Uterus (tissue), 4 donors: Measurements from ENCODE around the gene BPHL. TPM values are rescaled to one million over a fixed set of nuclear protein-coding genes. Genes with fewer than 3 reads are reported as not detected.

Source experiments
- DNase-seq, 2 donors: peaks; one replicate each; pipeline ENCODE4 v3.0.0-alpha.2; 2019 to 2020
- H3K27ac ChIP-seq, 2 donors: fragments of 200-600 bp; sonication (generic); 1 replicate in 1 of 2; 2 replicates in 1 of 2; pipeline ENCODE4 v1.5.1; 2016 to 2018
- H3K27me3 ChIP-seq, 2 donors: fragments of 200-600 bp; sonication (generic); one replicate each; pipeline ENCODE4 v1.5.1; 2018 to 2019; ENCODE audit warnings: control low read depth in 1 of 2
- H3K36me3 ChIP-seq, 2 donors: fragments of 200-600 bp; sonication (generic); one replicate each; pipeline ENCODE4 v1.5.1; 2019; ENCODE audit warnings: control low read depth in 1 of 2
- H3K4me1 ChIP-seq, 2 donors: fragments of 200-600 bp; sonication (generic); one replicate each; pipeline ENCODE4 v1.5.1; 2018 to 2019; ENCODE audit warnings: control low read depth in 1 of 2
- H3K4me3 ChIP-seq, 2 donors: fragments of 200-600 bp; sonication (generic); 1 replicate in 1 of 2; 2 replicates in 1 of 2; pipeline ENCODE4 v1.5.1; 2018 to 2019; ENCODE audit warnings: mild to moderate bottlenecking in 1 of 2
- H3K9me3 ChIP-seq, 2 donors: fragments of 200-600 bp; sonication (generic); one replicate each; pipeline ENCODE4 v1.5.1; 2019; ENCODE audit warnings: control low read depth in 1 of 2
- CTCF ChIP-seq, 4 experiments: fragments of 200-600 bp in 2 of 4; fragments of 450-650 bp in 2 of 4; sonication (generic) in 2 of 4; IDR thresholded peaks; one replicate each; pipeline ENCODE4 v1.5.1; 2016 to 2019; ENCODE audit warnings: antibody characterized with exemption in 4 of 4, mild to moderate bottlenecking in 2 of 4, moderate library complexity in 1 of 4
- POLR2A ChIP-seq, 2 donors: fragments of 450-650 bp; IDR thresholded peaks; one replicate each; pipeline ENCODE4 v1.6.1; 2016; ENCODE audit warnings: antibody characterized with exemption in 2 of 2, mild to moderate bottlenecking in 1 of 2, moderate library complexity in 1 of 2
- intact Hi-C: fragments of 100-400 bp; cut with DNase I; formaldehyde crosslinking; loops from one replicate; pipeline ENCODE4 v1.15.1; 2023; ENCODE audit warnings: low total_unique reads
- total RNA-seq, 4 donors: library from RNA; depleted of rRNA in 3 of 4; stranded (reverse); fragments of >200 nt in 3 of 4; gene quantifications; one replicate each; pipeline versions ENCODE4 v1.1.0 to v1.2.4, GENCODE V29; 2014 to 2023
- donor health status: DM: yes; HTN: yes; CAD: no.

Gene BPHL
- total RNA-seq, 4 donors from 2014 or later, result 4.1 to 30.9 (median 22.0) TPM

- Histone ChIP-seq H3K36me3 (no peaks in the 10 kb centered on the region), H3K27ac (no peak overlapping the region), H3K9me3 (no peaks in the 10 kb centered on the region), H3K4me1 (no peaks in the 10 kb centered on the region), H3K4me3 (no peak overlapping the region), H3K27me3 (no peaks in the 10 kb centered on the region)
- no peak for TF ChIP-seq CTCF (IDR thresholded peaks at IDR 0.05)
- TF ChIP-seq POLR2A (IDR thresholded peaks at IDR 0.05), result no peak
- intact Hi-C loops, result no loop called here
- no peak for DNase-seq
Observed at GRCh38 chr6:3142536-3142935, 24.0 kb downstream of the BPHL start.

GRCh38 chr6:3143158-3143557 lies 24.6 kb downstream of the BPHL start:
- TF ChIP-seq POLR2A (IDR thresholded peaks at IDR 0.05), result no peak
- no peak for TF ChIP-seq CTCF (IDR thresholded peaks at IDR 0.05)
- H3K36me3 ChIP-seq, result no peaks in the 10 kb centered on the region
- H3K4me3 ChIP-seq, result no peak overlapping the region
- no peaks in the 10 kb centered on the region for H3K4me1 ChIP-seq
- H3K9me3 ChIP-seq, result no peaks in the 10 kb centered on the region
- no peak for DNase-seq
- no peaks in the 10 kb centered on the region for H3K27me3 ChIP-seq
- intact Hi-C loops, result no loop called here
- no peak overlapping the region for H3K27ac ChIP-seq

- intact Hi-C loops, result no loop called here
- Histone ChIP-seq H3K4me1 (no peaks in the 10 kb centered on the region), H3K27ac (no peak overlapping the region), H3K4me3 (no peak overlapping the region), H3K27me3 (no peaks in the 10 kb centered on the region), H3K9me3 (no peaks in the 10 kb centered on the region), H3K36me3 (no peaks in the 10 kb centered on the region)
- no peak for TF ChIP-seq POLR2A (IDR thresholded peaks at IDR 0.05)
- no peak for TF ChIP-seq CTCF (IDR thresholded peaks at IDR 0.05)
- no peak for DNase-seq
Observed at GRCh38 chr6:3144571-3144970, 26.1 kb downstream of the BPHL start.

- Histone ChIP-seq H3K4me1 (no peaks in the 10 kb centered on the region), H3K36me3 (no peaks in the 10 kb centered on the region)
Observed at GRCh38 chr6:3147914-3148757, 29.6 kb downstream of the BPHL start.

More at GRCh38 chr6:3147914-3148757, 29.6 kb downstream of the BPHL start:
- TF ChIP-seq POLR2A (IDR thresholded peaks at IDR 0.05), result no peak
- no peak for TF ChIP-seq CTCF (IDR thresholded peaks at IDR 0.05)
- no peak overlapping the region for H3K4me3 ChIP-seq
- H3K27ac ChIP-seq, result no peak overlapping the region
- no peak for DNase-seq
- intact Hi-C loops, result no loop called here
- no peaks in the 10 kb centered on the region for H3K27me3 ChIP-seq
- no peaks in the 10 kb centered on the region for H3K9me3 ChIP-seq
